HG02870 (cell line): ENCODE measurements around the gene FBXL13.
"Not testable (repeated sequence)": the region's sequence is repeated elsewhere in the genome, so short reads cannot be mapped to it uniquely, and the experiment has no call there.

Experiments
- ATAC-seq: cut with Tn5 transposase; IDR thresholded peaks from one replicate; pipeline ENCODE4 v1.9.1; 2021; ENCODE audit warnings: mild to moderate bottlenecking, moderate library complexity; ENCODE audit not compliant: unreplicated experiment

Gene FBXL13

GRCh38 chr7:102778663-102779062, 295.9 kb downstream of the FBXL13 start:
- not testable (repeated sequence) for ATAC-seq

- not testable (repeated sequence) for ATAC-seq
These were observed 298.4 kb downstream of the FBXL13 start for GRCh38 chr7:102776217-102776616.

GRCh38 chr7:102770467-102770866, 304.1 kb downstream of the FBXL13 start:
- not testable (repeated sequence) for ATAC-seq

GRCh38 chr7:102769657-102770192, 304.9 kb downstream of the FBXL13 start:
- ATAC-seq: not testable (repeated sequence)

- ATAC-seq: not testable (repeated sequence)
These were observed 311.2 kb downstream of the FBXL13 start for GRCh38 chr7:102763295-102763905.
